HG03432 (cell line): Measurements from ENCODE around the gene LAMC3.

ENCODE experiments used
- ATAC-seq: cut with Tn5 transposase; IDR thresholded peaks from one replicate; pipeline ENCODE4 v1.9.1; 2021; ENCODE audit warnings: mild to moderate bottlenecking, moderate library complexity; ENCODE audit not compliant: unreplicated experiment

LAMC3 gene

DNA sequence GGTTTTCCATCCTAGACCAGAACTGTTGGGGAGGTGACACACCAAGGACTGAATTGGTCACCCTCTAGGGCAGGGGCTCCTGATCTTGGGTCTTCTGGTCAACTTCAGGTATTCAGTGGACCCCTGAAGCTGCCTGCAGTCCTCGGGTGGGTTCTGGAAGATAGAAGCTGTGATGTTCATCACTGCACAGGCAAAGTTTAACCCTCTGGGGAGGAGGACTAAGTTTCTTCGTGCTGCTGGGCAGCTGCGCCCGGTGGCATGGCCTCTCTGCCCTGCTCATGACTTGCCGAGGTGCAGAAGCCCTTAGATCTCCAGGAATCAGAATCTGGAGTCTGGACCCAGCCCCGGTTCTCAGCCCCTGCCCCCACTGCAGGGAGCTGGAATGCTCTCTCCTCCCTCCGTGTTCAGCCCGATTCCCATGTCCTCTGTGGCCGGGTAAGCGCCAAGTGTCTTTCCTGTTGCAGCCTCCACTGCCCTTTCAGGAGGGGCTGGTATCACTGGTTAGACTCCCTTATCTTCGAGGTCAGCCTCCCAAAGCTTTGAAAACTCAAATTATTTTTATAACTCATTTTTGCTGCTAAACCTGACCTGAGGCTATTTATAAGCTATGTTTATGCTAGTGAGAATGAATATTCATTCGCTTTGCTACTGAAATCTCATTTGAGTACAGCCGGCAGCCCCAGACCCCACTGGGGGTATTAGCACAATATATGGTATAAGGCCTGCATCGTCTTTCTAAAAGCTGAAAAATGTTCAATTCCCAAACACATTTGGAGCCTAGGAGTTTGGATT, 1.7 kb downstream of the LAMC3 start:
- ATAC-seq, result no peak

DNA sequence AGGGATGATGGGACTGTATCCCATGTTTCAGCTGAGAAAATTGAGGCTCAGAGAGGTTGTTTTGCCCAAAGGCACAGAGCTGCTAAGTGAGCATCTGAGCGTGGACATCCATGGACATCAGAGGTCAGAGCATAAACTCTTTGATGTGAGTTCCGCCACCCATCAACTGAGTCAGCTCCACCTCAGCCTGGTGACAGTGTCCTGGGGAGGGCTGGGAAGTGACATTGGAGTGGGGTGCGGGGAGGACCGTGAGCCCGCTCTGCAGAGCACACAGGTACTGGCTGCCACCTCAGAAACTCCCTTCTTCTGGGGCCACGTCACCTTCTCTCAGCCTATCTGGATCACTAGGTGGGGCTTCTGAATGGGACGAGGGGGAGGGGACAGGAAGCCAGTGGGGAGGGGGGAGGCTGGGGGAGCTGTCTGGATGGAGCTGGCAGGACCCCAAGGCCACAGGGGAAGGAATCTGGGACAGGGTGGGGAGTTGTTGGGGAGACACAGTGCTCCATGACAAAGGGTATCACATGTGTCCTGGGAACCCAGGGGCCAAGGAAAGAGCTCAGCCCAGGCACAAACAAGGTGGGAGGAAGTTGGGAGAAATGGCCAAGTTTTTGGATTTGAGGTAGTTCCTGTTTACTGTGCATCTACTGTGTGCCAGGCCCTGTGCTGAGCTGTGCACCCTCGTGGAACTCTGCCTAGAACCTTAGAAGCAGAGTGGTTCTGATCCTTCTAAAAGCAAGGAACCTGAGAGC, 2.5 kb downstream of the LAMC3 start:
- ATAC-seq, result no peak

DNA sequence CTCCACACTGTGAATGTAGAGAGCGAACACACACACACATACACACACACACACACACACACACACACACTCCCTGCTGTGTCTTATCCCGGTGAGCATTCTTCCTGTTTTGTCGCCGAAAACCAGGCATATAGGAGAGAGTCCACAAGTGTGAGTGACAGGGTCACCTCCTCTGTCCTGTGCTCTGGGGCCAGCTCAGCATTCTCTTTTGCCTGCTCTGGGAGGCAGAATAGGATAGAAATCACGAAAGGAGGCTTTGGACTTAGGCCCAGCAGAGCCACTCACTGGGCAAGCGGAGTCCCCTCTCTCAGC, 3.0 kb downstream of the LAMC3 start:
- ATAC-seq, result no peak

DNA sequence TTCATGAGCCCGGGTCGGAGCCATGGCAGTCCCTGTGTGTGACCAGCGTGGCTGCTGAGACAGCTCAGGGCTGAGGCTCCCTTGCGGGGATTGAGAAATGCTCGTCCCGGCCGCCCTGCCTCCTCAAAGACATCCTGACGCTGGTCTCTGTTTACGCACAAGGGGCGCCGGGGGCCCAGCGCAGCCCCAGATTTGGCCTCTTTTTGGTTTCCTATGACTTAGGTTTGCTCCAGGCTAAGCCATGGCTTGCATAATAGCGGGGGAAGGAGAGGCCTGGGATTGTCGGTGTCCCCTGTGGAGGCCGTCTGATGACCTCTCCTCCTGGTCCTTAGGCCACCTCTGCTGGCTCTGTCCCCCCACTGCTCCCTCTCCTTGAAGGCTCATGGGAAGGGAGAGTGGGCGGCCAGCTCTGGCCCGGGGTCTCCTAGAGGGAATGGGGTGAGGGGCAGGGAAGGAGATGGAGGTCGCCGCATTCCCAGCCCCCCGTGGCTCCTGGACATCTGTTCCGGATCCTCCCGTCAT, 3.5 kb downstream of the LAMC3 start:
- ATAC-seq, result no peak

DNA sequence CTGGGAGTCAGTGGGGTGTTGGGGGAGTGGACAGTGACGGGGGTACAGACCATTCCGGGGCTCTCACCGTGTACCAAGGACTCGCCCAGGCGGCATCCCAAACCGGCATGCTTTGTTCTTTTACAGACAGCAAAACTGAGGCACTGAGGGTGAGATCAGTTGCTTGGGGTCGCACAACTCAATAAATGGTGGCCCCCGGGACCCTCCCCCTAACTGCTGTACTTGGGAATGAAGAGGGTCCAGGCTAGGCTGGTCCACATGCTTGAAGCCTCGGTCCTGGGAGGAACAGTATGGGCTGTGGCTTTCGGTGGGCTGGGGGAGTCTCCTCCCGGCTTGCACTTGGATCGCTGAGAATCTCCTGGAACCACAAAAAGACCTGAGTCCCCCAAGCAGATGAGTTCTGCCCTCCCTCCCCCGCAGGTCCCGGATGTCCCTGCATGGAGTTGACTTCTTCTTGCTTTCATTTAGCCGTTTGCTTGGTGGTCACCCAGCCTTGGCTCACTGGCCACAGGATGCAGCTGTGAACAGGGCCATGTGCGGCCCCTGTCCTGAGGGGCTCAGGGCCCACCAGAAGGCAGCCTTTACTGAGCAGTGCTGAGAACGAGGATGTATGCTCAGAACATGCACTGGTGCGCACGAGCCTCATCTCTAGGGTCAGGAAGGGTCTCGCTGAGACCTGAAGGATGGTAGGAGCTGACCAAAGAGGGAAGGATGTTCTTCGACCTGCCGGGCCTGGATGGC, 4.2 kb downstream of the LAMC3 start:
- ATAC-seq, result no peak

DNA sequence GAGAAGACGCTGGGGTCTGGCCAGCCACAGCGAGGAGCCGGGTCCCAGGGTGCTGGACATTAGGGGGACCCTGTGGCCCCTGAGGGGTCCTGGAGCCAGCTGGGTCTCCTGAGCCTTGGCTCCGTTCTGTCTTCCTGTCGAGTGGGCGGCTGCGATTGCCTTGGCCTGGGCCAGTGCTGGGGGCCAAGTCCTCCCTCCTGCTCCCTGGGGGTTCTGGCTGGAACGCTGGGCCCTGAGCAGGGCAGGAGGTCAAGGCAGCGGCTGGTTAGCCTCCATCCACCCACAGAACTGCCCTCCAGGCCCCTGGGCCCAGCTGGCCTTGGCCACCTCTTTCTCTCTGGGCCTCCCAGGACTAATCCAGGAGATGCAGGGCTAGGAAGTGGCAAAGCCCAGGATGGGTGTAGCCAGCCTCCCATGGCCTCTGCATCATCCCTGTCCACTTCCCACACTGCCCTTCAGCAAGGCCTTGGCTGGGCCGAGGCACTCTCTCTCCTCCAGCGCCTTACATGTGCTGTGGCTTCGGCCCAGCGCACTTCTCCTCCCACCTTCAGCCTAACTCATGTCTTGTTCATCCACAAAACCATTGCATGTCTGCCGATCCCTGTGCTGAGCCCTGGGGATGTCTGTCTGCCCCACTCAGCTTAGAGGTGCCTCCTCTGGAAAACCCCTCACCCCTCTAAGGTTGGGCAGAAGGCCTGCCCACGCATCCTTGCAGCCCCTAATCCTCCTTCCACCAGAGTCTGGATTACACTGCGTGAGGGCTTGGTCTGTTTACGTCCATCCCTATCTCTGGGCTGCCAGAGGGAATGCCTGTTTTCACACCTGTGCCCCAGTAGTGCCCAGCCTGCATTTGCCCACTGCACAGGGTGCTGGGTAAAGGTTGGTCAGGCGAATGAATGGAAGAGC, 5.0 kb downstream of the LAMC3 start:
- ATAC-seq, result no peak

DNA sequence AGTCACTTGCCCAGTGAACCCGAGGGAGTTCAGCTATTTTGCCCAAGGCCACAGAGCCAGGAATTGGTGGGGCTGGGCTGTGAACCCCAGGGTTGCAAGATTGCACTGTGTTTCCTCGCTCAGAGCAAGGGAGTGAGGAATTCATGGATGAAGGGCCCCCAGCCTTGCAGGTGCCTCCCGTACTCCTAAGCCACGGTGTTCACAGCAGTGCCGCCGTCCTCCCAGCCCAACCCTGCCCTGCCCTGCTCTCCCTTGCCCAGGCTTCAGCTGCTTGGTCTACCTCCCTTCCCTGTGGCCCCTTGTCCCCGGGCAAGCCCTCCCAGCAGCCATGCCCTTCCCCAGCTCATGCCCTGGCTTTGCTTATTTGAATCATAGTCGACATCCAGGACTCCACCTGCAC, 6.1 kb downstream of the LAMC3 start:
- no peak for ATAC-seq

DNA sequence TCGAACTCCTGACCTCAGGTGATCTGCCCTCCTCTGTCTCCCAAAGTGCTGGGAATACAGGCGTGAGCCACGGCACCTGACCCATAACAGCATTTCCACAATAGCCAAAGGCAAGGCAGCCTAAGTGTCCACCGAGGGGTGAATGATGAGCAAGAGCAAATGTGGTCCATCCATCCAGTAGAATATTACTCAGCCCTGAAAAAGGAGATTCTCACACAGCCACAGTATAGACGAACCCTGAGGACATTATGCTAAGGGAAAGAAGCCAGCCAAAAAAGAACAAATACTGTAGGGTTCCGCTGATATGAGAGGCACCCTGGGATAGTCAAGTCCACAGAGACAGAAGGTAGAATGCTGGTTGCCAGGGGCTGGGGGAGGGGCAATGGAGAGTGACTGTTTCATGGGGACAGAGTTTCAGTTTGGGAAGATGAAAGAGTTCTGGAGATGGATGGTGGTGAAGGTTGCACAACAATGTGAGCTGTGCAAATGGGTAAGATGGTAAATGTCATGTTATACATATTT, 7.0 kb downstream of the LAMC3 start:
- ATAC-seq, result no peak

DNA sequence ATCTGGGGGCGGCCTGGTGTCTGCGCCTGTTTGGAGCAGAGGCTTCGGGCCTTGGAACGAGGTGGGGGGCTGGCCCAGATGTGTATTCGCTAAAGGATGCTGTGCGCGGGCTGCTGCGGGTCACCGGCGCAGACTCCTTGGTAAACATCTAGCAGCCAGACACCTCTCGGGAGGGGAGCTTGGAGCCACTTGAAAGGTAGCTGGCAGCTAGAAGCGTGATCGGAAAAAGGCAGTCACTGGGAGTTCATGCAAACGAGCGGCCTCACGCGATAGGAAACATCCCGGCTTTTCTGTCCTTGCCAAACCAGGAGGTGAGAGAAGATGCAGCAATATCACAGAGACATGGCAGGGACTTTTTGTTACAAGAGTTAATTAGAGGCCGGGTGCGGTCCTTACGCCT, 8.1 kb downstream of the LAMC3 start:
- no peak for ATAC-seq

DNA sequence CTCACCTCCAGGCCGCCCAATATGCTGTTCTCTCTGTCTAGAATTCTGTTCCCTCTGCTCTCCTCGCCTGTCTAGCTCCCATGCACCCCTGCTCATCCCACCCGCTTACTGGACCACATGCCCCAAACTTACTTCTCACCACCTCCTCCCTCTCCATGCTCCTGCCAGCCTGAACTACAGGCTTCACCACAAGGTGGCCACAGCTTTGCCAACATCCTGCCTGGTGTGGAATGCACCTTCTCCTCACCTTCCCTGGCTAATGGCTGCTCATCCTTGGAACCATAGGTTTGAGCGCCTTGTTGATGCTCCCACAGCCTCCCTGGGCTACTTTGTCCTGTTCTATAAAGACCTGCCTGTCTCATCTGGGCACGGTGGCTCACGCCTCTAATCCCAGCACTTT, 9.6 kb downstream of the LAMC3 start:
- no peak for ATAC-seq

DNA sequence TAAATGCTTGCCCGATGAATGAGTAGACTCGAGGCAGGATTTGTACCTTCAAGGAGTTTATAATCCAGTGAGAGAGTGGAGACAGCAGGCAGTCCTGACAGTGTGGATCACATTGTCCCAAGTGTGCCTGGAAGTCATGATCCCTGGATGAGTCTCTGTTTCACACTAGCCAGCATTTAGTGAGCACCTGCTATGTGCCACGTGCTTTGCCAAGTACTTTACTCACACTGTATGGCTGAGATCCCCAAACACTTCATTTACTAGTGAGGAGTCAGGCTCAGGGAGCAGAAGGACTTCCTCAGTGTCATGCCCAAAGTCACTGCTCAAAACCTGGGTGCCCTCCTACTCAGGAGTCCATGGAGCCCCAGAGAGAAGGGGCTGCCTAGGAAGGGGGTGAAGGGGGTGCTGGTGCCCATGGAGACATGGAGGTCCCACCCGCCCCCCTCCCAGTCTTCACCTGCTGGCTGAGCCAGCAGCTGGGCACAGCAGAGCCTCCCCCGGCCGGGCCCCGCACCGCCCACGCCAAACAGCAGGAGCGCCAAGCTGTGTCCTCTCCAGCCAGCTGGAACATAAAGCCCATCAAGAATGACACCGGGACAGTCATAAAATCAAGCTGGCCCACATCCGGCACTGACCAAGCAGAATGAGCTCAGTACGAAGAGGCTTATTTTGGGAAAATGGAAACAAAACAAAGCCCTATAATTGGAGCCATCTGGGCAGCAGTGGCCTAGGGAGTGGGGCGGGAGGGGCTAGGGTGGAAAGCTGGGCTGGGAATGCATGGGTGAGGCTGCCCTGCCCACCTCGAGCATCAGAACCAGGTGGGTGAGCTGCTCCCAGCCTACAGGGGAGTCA, 10.6 kb downstream of the LAMC3 start:
- no peak for ATAC-seq

DNA sequence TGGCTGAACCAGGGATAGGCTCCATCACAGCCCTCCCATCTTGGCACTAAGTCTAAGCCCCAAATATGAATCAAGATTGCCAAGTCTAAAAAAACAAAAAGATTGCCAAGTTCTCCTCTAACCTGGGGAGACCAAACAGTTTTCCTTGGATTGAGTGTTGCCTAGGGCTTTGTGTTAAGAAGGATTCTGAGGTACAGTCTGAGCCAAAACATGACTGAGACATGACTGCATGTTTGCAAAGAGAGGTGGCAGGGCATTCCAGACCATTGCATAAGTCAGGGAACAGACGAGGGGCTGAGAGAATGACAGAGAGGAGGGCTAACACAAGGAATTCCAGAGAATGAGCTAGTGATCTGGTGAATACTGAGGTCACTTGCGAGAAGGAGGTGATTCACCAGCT, 11.4 kb downstream of the LAMC3 start:
- ATAC-seq, result no peak

DNA sequence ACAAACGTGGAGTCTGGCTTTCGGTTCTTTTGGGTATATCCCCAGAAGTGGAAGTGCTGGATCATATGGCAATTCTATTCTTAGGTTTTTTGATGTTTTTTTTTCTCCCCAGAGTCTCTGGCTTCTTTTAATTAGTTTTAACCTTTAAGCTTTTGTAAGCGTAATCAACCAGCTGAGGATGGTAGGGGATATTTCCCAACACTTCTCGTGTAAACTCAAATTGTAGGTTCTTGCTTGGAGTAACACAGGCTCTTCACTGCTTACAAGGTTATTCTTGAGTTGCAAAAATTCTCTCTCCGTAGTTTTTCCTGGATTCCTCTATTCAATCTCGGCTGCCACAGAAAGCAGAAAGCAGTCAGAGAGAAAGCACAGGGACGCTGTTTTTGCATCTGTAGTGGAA, 11.9 kb downstream of the LAMC3 start:
- no peak for ATAC-seq

DNA sequence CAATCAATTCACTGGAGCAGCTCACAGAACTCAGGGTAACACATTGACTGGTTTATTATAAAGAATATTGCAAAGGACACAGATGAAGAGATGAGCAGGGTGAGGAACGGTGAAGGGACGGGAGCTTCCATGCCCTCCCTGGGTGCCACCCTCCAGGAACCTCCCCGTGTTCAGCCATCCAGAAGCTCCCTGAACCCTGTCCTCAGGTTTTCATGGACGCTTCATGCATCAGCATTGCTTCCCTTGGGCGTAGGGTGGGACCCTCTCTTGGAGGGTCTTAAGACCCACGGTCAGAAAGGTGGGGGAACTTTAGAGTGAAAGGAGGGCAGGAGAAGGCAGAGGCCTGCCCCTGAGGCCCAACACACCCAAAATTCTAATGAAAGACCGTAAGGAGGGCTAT, 12.8 kb downstream of the LAMC3 start:
- ATAC-seq, result no peak

DNA sequence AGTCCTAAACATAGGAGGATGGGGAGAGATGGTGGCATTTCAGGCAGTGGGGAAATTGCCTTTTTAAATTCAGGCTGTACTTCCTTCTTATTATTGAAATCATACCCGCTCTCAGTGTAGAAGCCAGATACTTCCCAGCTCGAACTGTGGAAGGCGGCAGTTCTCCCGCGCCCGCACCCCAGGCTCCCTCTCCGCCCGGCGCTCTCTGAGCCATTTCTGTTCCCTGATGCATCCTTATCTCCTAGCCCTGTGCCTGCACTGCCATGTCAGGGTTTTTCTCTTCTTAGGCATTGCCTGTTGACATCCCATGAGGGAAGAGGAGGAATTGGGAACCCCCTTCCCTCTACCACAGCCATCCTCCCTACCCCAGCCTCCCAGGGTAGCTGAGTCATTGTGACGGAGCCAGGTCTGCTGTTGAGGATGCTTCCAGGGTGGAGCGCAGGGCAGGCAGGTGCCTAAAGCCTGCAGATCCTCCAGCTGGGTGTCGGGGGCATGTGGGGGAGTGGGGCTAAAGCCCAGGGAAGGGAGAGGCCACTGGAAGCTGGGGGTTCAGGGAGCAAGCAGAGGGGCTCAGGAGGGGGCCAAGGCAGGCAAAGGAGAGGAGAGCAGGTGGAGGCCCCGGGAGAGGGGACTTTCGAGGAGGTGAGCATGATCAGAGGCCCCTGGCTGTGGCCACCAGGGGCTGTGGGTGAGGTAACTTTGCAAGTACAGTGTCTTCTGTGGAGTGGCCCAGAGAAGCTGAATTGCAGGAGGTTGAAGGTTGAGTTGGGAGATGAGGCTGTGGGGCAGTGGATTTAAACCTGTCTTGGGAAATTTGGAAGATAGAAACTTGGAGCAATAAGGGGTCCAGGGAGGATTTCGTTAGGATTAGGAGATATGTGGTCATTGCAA, 16.2 kb downstream of the LAMC3 start:
- ATAC-seq, result no peak

DNA sequence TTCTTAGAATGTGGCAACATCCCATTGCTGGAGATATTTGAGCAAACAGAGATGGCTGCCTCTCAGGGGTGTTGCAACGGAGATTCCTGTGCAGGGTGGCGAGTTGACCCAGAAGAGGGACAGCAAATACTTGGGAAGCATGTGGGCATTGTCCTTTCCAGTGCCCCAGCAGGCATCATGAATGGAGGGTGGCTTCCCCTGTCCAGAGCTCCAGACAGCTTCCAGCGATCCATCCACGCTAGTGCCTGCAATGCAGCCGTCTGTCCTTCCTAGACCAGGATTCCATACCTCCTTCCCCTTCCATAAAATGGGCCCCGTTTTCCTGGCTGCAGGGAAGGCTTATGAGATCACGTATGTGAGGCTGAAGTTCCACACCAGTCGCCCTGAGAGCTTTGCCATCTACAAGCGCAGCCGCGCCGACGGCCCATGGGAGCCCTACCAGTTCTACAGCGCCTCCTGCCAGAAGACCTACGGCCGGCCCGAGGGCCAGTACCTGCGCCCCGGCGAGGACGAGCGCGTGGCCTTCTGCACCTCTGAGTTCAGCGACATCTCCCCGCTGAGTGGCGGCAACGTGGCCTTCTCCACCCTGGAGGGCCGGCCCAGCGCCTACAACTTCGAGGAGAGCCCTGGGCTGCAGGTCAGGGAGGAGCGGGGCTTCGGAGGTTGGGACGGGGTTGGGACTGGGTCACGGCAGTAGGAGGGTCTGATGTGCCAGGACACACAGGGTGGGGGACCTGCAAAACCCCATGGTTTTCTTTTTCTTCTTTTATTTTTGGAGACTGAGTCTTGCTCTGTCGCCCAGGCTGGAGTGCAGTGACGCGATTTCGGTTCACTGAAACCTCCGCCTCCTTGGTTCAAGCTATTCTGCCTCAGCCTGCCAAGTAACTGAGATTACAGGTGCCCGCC, 17.2 kb downstream of the LAMC3 start:
- no peak for ATAC-seq

DNA sequence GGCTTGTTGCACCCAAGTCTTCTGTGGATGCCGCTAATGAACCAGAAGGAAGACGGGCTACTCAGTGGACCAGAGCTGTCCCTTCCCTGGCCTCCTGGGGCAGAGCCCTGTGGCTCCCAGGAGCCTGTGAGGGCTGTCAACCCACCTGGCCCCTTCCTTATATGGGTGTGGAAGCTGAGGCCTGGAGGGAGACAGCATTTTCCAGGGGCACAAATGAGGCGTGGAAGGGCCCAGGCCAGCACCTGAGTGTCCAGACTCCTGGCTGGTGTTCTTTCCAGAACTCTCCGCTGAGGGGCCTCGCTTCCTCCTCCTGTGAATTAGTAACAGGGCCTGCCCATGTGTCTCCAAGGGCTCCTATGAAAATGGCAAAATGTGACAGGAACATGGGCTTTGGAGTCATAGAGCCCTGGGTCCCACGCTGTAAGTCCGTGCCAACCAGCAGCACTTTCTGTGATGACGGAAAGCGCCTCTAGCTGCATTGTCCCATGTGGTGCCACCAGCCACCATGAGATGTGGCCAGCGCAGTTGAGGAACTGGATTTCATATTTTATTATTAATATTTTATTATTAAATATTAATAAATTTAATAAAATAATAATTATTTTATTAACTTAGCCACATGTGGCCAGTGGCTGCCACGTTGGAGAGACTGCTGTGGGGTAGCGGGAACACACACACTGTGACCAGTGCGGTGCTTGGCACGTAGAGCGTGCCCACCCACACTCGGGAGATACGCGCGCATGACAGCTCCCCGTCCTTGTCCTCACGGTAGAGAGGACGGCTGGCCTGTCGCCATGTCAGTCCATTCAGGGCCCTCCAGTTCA, 18.3 kb downstream of the LAMC3 start:
- no peak for ATAC-seq
